Epidermal melanocyte (primary cell): ENCODE measurements around the gene NEK11.
"Not testable (repeated sequence)": the region's sequence is repeated elsewhere in the genome, so short reads cannot be mapped to it uniquely, and the experiment has no call there.

Experiments used
- DNase-seq: peaks from one replicate; pipeline ENCODE4 v3.0.0; 2011; ENCODE audit warnings: low spot score; ENCODE audit not compliant: insufficient read length

The NEK11 gene

DNA sequence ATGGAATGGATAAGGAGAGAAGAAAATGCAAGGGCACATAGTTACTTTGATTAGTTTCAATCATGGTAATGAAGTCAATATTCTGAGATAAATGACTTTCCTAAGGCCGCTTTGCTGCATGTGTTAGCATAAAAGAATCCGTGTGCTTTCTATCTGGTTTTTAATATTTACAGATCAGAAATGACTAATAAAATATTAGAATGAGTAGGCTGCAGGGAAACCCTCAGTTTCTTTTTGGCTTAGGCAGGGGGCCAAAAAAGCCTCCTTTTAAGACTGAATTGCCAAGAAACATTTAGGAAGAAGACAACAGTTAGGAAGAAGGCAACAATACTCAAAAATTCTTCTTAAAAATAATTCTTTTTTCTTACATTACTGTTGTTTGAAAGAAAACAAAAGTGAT lies 11.6 kb downstream of the NEK11 start:
- DNase-seq, result no peak

DNA sequence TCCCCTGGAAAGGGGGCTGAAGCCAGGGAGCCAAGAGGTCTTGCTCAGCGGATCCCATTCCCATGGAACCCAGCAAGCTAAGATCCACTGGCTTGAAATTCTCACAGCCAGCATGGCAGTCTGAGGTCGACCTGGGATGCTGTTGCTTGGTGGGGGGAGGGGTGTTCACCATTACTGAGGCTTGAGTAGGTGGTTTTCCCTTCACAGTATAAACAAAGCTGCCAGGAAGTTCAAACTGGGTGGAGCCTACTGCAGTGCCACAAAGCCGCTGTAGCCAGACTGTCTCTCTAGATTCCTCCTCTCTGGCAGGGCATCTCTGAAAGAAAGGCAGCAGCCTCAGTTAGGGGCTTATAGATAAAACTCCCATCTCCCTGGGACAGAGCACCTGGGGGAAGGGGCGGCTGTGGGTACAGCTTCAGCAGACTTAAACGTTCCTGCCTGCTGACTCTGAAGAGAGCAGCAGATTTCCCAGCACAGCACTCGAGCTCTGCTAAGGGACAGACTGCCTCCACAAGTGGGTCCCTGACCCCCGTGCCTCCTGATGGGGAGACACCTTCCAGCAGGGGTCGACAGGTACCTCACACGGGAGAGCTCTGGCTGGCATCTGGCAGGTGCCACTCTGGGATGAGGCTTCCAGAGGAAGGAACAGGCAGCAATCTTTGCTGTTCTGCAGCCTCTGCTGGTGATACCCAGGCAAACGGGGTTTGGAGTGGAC lies 15.8 kb downstream of the NEK11 start:
- DNase-seq, result not testable (repeated sequence)

DNA sequence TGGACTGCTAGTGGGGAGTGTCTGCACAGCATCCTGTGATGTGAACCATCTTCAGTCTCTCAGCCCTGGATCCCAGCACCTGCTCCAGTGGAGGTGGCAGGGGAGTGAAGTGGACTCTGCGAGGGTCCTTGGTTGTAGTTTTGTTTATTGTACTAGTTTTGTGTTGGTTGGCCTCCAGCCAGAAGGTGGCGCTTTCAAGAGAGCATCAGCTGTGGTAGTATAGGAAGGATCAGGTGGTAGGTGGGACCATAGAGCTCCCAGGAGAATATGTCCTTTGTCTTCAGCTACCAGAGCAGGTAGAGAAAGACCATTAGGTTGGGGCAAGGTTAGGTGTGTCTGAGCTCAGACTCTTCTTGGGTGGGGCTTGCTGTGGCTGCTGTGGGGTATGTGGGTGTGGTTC lies 20.9 kb downstream of the NEK11 start:
- DNase-seq, result no peak

DNA sequence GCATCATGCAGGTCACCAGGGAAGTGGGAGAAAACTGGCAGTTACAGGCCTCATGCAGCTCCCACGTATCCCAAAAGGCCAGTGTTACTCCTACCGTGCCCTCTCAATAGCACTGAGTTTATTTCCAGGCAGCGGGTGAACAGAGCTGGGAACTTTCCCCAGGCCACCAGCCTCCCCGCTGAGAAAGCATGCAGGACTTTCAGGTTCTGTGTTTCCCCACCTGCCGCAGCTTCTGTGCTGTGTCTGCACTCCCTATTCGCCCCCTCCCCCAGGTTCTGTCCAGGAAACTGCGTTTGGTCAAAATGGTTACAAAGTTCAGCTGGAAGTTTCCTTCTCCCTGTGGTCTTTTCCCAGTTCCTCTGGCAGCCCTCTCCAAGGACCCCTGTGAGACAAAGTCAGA lies 21.4 kb downstream of the NEK11 start:
- DNase-seq, result no peak

DNA sequence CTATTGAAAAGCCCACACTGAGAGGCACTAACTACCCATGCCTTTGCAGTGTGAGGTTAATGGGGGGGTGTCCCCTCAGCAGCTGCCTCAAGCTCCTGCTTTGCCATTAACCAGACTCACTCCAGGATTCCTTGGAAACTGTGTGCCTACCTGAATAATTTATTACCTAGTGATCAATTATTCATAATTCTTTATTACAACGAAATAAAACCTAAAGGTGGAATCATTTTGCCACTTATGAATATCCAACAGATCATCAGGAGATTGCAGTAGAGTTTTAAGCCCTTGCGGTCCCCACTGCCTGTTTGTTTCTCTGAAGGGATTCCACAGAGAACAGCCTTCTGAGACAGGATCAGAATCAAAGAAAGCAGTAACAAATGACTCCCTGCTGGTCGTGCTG lies 23.3 kb downstream of the NEK11 start:
- DNase-seq, result no peak

DNA sequence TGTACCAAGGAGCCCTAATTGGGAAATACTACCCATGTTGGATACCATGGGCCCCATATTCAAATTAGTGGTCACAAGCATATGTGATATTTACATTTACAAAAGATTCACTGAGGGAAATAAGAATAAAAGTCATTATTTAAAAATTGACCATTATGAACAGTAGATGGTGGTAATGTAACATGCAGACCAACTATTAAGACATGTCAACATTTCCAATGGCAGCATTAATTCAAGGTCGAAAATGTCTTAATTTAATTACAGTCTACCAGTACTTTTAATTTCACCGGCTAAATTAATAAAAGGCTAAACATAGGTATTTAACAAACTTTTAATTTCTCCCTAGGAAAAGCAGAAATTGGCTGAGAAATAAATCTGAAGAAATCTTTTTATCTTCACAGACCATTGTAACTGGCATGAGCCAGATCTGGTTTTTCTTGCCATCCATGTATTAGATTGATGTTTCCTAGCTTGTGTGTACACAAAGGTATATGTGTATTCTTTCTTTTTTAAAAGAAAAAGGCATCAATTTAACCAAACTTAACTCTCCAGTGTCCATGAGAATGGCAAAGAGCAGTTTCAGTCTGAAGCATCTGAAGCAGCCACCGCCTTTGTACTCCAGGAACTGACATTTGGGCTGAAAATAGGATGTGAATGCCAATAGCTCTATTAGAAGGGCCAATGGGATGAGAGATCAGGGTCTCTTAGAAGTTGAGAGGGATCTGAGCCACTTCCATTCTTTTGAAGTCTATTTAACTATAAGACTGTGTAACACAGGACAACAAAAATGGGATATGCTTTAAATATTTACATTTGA lies 26.6 kb downstream of the NEK11 start:
- DNase-seq, result no peak

DNA sequence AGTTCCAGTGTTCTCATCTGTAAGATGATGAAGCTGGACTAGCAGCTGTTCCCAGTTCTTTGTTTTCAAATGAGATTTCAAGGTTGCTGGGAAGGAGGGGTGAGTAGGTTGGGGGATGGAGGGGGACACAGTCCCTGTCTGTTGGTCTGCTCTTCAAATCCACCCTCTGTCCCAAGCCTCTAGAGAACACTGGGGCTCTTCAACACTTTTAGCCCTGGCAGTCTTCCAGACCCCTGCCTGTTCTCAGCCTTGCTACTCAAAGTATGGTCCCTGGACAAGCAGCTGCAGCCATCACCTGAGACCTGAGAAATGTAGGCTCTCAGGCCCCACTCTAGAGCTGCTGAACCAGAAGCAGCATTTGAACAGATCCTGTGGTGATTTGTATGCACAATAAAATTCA lies 41.3 kb downstream of the NEK11 start:
- DNase-seq, result no peak

DNA sequence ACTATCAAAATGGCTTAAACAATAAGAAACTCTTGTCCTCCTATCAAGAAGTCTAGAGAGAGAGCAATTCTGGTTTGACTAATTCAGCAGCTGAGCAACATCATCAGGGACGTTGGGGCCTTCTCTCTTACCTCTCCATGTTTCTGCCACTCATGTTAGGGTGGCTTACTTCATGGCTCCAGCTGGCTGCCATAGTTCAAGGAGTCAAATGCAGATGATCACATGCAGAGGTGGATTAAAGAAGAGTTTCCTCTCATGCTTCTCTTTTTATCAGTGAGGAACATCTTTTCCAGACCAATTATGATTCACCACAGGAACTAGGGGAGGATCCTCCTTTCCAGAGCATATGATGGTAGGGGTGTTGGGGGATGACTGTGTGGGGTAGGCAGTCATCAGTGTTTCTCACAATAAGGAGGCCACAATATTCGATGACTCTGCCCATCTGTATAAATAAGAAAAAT lies 45.5 kb downstream of the NEK11 start:
- DNase-seq, result no peak

DNA sequence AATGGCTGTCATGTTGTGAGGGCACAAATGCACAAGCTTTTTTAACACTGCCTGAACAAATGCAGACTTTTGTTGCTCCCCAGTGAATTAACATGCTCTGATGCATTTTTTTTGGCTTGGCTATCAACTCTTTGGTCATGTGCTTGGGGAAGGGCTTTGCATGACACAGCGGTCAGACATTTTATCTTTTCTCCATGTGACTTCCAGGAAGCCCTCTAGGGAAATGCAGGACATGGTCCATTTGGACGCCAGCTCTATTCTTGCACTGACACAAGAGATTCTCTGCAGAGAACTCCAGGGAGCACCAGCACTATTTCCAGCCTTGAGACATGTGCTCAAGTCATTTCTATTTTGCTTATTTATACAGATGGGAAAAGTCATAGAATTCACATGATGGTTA lies 46.2 kb downstream of the NEK11 start:
- peak; percentile 20 for DNase-seq

DNA sequence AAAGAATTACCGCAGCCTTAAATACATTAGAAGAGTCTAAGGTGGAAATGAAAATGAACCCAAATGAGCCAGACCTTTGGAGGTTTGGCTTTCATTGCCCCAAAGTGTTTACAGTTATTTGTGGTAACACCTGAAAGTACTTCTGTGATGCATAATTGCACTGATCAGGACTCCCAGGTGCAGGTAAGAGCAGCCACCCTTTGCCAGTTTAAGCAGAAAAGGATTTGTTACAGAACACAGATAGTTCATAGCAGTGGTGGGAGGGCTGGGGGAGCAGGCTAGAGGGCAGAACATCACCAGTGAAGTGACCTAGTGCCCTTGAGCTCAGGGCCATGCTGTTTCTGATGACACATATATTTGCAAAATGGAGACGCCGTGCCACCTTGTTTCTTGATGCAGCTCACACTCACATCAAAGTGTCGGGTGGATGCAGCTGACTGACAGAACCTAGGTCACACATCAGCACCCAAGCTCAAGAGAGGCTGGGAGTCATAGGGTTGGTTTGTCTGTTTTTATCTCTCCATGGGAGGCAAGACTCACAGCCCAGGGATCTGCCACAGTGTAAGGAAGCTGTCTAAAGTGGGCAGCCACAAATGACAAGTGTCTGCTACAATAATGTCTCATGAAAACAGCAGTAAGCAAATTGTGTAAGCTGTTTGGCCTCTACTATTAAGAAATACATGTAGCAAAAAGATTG lies 49.1 kb downstream of the NEK11 start:
- DNase-seq, result no peak

DNA sequence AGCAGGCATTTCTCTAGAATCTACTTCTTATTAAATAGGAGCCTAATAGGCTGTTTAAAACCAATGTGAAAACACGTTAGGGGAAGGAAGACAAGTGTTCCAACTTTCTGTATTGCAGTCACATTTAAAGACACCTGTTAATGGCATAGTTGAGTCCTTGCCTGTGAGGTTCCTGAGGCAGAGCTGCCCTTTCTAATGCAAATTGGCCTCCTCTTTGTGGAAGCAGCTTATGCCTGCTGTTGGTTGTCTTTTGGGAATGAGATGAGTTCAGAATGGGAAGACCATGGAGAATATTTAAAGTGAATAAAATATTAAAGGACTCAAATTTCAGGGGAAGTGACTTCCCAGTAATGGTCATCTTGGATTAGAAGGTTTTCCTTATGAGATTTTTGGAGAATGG lies 51.2 kb downstream of the NEK11 start:
- no peak for DNase-seq

DNA sequence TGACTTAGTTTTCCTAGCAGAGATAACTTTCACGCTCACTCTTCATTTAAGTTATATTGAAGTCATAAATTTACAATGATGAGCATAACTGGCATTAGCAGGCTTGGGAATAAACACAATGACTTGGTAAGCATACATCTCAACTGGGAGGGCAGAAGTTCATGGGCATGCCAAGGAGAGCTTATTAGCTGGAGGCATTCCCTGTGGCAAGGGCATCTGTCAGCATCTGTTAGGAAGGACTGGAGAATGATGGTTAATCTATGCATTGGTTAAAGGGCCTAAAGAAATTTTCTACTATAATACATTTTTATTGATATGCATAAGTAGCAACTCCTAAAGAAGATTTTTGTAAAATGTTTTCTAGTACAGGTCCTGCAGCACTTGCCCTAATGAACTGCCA lies 52.4 kb downstream of the NEK11 start:
- no peak for DNase-seq

DNA sequence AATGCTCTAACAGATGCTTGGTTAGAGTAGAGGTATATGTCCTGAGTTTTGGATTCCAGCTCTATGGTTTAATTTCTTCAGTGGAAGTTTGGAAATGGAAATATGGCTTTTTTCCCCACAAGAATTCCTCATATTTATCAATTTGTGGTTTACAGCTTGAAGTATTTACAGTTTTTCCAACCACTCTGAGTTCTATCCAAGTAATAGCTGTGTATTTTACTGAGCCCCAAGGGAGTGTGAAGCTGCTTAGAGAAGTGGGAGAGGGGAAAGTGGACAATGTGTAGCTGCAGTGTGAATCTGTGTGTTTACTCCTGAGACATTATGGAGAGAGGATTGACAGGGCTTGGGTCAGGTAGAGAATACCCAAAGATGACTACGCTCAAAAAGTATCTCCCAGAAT lies 54.5 kb downstream of the NEK11 start:
- no peak for DNase-seq

DNA sequence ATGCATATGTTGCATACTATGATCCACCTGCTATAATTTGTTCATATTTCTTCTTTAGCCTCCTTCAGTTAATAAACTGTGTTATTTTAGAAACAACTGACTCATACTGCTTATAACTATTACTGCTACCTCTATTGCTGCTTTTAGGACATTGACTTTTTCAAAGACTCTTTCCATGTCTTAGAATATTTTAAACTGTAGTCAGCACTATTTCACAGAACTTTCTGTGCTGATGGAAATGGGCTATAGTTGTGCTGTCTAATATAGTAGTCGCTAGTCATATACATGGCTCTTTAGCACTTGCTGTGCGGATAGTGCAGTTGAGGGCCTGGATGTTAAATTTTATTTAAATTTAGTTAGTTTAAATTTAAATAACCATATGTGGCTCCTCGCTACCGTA lies 55.6 kb downstream of the NEK11 start:
- DNase-seq, result no peak

DNA sequence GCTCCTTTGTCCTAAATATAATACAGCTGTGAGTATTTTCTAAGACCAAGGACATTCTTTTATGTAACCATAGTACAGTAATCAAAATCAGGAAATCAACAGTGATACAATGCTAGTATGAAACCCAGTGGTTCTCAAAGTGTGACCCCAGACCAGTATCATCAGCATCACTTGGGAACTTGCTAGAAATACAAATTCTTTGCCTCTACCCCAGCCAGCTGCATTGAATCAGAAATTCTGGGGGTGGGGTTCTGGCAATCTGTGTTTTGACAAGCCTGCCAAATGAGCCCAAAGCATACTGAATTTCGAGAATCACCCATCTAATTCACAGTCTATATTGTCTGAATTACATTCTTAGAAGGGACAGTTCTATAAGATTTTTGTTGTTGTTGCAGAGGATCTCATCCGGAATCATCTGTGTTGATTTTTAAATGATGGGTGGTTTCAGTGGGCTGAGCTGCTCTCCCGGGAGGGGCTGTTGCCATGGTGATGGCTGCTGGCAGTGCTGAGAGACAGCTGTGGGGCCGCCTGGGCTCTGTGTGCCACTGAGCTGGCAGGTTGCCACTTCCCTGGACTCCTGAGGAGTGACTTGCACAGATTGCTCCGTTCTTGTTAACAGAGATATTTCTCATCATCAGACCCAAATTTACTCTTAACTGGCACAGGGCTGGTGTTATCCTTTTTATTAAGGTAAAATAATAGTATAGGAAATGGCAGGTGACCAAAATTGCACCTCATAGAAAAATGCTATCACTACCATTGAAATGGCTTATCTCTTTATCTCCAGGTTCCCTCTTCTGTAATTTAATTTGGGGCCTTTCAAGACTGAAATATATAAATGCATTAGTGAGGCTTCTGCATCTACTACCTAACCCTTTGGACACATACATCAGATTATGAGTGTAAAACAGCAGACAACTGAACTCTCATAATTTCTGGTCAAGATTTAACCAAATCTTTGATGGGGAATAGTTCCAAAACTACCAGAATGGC lies 56.5 kb downstream of the NEK11 start:
- DNase-seq, result no peak

DNA sequence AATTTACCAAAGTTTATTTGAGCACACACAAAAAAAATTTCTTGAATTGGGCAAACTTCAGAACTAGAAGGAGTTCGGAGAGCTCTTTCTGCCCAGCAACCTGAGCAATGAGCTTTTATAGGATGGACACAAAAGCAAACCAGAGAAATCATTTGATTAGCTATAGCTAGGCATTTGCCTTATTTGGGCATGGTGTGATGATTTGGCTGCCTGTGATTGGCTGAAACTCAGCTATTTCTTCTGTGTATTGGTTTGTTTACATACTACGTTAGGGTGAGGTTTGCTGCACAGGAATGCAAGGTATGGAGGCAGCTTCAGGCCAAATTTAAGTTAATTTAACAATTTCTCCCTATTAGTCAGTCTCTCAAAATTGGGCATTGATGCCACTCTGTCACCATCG lies 65.1 kb downstream of the NEK11 start:
- no peak for DNase-seq

DNA sequence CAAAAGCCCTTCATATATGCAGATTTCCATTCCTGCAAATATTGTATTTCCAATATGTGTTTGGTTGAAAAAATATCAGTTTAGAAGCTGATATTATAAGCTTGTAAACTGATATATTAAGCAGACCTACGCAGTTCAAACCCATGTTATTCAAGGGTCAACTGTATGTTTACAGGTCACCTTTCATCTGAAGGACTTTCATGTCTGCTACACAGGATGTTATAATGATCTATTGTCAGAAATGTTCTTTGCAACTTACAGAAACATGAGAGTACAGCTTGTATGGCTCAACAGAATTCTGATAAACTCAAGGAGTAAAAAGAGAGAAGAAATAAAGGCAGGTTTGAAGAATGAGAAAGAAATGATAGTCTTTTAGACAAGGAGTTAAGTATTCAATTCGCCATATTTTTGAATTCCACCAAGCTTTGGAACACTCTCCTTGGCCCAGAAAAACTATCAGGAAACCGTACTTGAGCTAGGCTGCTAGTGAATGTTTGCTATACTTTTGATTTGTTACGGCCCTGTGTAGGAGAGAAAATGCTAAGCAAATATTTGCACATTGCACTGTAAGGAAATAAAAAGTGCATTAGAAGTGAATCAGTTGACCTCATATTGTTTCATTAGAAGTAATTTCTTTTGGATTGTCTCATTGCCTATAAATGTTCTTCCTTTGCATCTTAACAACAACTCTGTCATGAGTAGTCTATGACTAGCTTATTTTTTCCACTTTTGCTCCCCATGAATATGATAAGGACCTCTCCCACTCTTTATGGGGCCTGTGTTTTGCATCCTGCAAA lies 81.2 kb downstream of the NEK11 start:
- DNase-seq, result no peak

DNA sequence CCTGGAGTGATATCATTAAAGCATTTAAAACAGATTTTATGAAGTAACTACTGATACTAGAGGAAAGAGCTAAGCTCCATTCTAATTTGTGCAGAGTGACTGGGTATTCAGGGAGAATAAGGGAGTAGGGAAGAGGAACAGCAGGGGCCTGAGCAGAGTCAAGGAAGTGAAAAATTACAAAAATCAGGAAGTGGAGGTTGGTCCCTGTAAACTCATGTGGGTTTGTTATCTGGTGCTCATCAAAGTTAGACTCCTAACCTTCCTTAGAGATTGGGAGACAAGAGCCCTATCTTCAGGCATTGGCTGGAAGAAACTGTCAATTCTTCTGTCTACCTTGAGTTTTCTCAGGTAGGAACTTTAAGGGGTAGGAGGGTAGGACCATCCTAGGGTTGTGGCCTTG lies 82.5 kb downstream of the NEK11 start:
- no peak for DNase-seq

DNA sequence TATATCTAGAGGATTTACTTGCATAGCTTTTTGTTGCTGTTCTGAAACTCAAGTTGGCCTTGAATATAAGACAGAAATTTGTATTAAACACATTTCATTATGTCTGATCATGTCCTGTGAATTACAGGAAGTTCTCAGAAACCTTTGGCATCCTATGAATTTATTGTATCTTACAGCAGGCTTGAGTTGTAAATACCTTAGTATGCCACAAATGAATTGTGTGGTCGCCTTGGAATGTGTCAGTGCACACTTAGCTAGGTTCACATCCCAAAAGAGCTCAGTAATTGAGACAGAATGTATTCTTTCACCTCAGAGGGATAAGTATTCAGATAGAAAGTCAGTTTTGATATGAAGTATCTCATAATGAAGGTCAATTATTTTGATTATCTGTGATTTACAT lies 83.4 kb downstream of the NEK11 start:
- no peak for DNase-seq

DNA sequence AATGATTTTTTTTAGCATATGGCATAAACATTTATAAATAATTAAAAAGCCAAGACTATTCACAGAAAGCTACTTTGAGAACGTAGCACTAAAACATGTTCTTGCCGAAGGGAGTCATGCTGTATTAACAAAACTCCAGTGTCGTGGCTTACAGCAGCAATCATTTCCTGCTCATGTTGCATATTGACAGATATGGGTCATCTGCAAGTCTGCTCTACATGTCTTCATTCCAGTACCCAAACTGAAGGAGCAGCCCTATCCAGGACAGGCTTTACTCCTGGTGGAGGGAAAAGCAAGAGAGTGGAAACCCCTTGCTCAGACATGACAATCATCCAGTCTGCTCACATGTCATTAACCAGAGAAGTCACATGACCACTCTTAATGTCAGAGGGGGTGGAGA lies 87.6 kb downstream of the NEK11 start:
- no peak for DNase-seq
